CD4-positive, alpha-beta T cell (primary cell): Measurements from ENCODE around the gene COL4A2. TPM values are rescaled to one million over a fixed set of nuclear protein-coding genes. Genes with fewer than 3 reads are reported as not detected.

Source experiments
- ATAC-seq: fragments of 200-7000 bp; cut with Tn5 transposase; one replicate; pipeline ENCODE4 v1.10.0; 2022; ENCODE audit warnings: mild to moderate bottlenecking; ENCODE audit not compliant: poor library complexity
- CTCF ChIA-PET: fragments of 350-600 bp; sonication (Branson Sonifier 250); formaldehyde crosslinking; loops from one replicate; lab custom pipeline; 2021; ENCODE audit warnings: antibody characterized with exemption, inconsistent platforms; lab: Charles Lee
- POLR2A ChIA-PET: fragments of 350-600 bp; sonication (Branson Sonifier 250); formaldehyde crosslinking; loops from one replicate; lab custom pipeline; 2021; ENCODE audit warnings: antibody characterized with exemption, inconsistent platforms; lab: Charles Lee
- DNase-seq, 14 experiments: peaks; one replicate each; pipeline ENCODE4 v3.0.0-alpha.2; 2013 to 2020; ENCODE audit warnings: mixed read lengths in 2 of 14
- H3K27ac ChIP-seq, 2 donors: one replicate each; pipeline versions ENCODE4 v1.5.1 to v1.7.0; 2013; ENCODE audit warnings: low read length in 2 of 2, low read depth in 1 of 2, mild to moderate bottlenecking in 1 of 2
- H3K27me3 ChIP-seq, 2 experiments: 1 replicate in 1 of 2; 2 replicates in 1 of 2; pipeline versions ENCODE4 v1.6.1 to v1.7.0; 2013; ENCODE audit warnings: low read length in 2 of 2, control low read depth in 1 of 2, mild to moderate bottlenecking in 1 of 2, moderate library complexity in 1 of 2; ENCODE audit not compliant: insufficient read depth in 2 of 2, control insufficient read depth in 1 of 2
- H3K36me3 ChIP-seq: one replicate; pipeline ENCODE4 v1.6.1; 2013; ENCODE audit warnings: low read length, control low read depth; ENCODE audit not compliant: insufficient read depth
- H3K4me1 ChIP-seq: one replicate; pipeline ENCODE4 v1.6.1; 2013; ENCODE audit warnings: low read length, control low read depth; ENCODE audit not compliant: insufficient read depth
- H3K4me3 ChIP-seq: one replicate; pipeline ENCODE4 v1.5.1; 2013; ENCODE audit warnings: mild to moderate bottlenecking, low read length, moderate library complexity
- H3K9me3 ChIP-seq, 2 experiments: 1 replicate in 1 of 2; 2 replicates in 1 of 2; pipeline versions ENCODE4 v1.6.1 to v1.7.0; 2013; ENCODE audit warnings: low read length in 2 of 2, mild to moderate bottlenecking in 2 of 2, control low read depth in 1 of 2, moderate library complexity in 1 of 2; ENCODE audit not compliant: control insufficient read depth in 1 of 2, insufficient read depth in 1 of 2
- H3K27ac Mint-ChIP-seq: one replicate; pipeline ENCODE4 v1.8.0; 2020; ENCODE audit warnings: mixed read lengths
- H3K27me3 Mint-ChIP-seq: one replicate; pipeline ENCODE4 v1.8.0; 2021; ENCODE audit warnings: mixed read lengths
- H3K36me3 Mint-ChIP-seq: one replicate; pipeline ENCODE4 v1.8.0; 2021; ENCODE audit warnings: low read depth, mixed read lengths
- H3K4me1 Mint-ChIP-seq: one replicate; pipeline ENCODE4 v1.8.0; 2021; ENCODE audit warnings: low read depth, mixed read lengths
- H3K4me3 Mint-ChIP-seq: one replicate; pipeline ENCODE4 v1.8.0; 2020; ENCODE audit warnings: mild to moderate bottlenecking, mixed read lengths
- H3K9me3 Mint-ChIP-seq: one replicate; pipeline ENCODE4 v1.8.0; 2020; ENCODE audit warnings: mixed read lengths
- intact Hi-C, 2 experiments: fragments of 100-400 bp; cut with DNase I in 1 of 2; cut with micrococcal nuclease in 1 of 2; formaldehyde crosslinking; loops; one replicate each; pipeline versions ENCODE4 v1.15.1 to v1.9.0; 2023 to 2025; cut with DNase I, micrococcal nuclease
- total RNA-seq, 174 experiments: library from RNA in 2 of 174; stranded (reverse) in 2 of 174; gene quantifications; one replicate each; pipeline ENCODE4 v1.2.3 and lab custom pipeline; 2021 to 2026
- TF ChIP-seq, protein P1 (sequence below): fragments of 200-600 bp; IDR thresholded peaks from one replicate; pipeline ENCODE4 v1.8.0; 2022; ENCODE audit warnings: antibody characterized with exemption, mild to moderate bottlenecking

The COL4A2 gene
- total RNA-seq, 2 experiments from 2014 or later = not detected

- Mint-ChIP-seq H3K27ac (no peak overlapping the region), H3K9me3 (no peaks in the 10 kb centered on the region), H3K36me3 (no peaks in the 10 kb centered on the region), H3K4me3 (no peak overlapping the region), H3K27me3 (peaks cover 14% of the 10 kb centered on the region), H3K4me1 (no peaks in the 10 kb centered on the region)
- H3K4me1 ChIP-seq = no peaks in the 10 kb centered on the region
- no peak overlapping the region for H3K4me3 ChIP-seq
- no peak for ATAC-seq
- no peak overlapping the region for H3K27ac ChIP-seq
- ChIA-PET CTCF (no interaction called here), POLR2A (no interaction called here)
- no peaks in the 10 kb centered on the region for H3K36me3 ChIP-seq
- H3K27me3 ChIP-seq = peaks cover 0 to 3% of the 10 kb centered on the region in 2 experiments
- H3K9me3 ChIP-seq = no peaks in the 10 kb centered on the region
- TF ChIP-seq, protein P1, sequence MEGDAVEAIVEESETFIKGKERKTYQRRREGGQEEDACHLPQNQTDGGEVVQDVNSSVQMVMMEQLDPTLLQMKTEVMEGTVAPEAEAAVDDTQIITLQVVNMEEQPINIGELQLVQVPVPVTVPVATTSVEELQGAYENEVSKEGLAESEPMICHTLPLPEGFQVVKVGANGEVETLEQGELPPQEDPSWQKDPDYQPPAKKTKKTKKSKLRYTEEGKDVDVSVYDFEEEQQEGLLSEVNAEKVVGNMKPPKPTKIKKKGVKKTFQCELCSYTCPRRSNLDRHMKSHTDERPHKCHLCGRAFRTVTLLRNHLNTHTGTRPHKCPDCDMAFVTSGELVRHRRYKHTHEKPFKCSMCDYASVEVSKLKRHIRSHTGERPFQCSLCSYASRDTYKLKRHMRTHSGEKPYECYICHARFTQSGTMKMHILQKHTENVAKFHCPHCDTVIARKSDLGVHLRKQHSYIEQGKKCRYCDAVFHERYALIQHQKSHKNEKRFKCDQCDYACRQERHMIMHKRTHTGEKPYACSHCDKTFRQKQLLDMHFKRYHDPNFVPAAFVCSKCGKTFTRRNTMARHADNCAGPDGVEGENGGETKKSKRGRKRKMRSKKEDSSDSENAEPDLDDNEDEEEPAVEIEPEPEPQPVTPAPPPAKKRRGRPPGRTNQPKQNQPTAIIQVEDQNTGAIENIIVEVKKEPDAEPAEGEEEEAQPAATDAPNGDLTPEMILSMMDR = no peak
- no peak for DNase-seq
- intact Hi-C loops = no loop called here
Observed at GRCh38 chr13:110347535-110348308, 40.6 kb downstream of the COL4A2 start.

GRCh38 chr13:110348309-110349105 lies 41.4 kb downstream of the COL4A2 start:
- no peaks in the 10 kb centered on the region for H3K9me3 Mint-ChIP-seq
- no peak overlapping the region for H3K27ac Mint-ChIP-seq
- H3K27me3 Mint-ChIP-seq = peaks cover 14% of the 10 kb centered on the region
- ChIA-PET CTCF (no interaction called here), POLR2A (no interaction called here)
- TF ChIP-seq, protein P1 = no peak
- H3K4me1 ChIP-seq = no peaks in the 10 kb centered on the region
- H3K4me1 Mint-ChIP-seq = no peaks in the 10 kb centered on the region
- H3K4me3 ChIP-seq = no peak overlapping the region
- DNase-seq (no peak), ATAC-seq (no peak)
- H3K36me3 ChIP-seq = no peaks in the 10 kb centered on the region
- H3K27me3 ChIP-seq = peaks cover 0 to 3% of the 10 kb centered on the region in 2 experiments
- H3K36me3 Mint-ChIP-seq = no peaks in the 10 kb centered on the region
- no peak overlapping the region for H3K4me3 Mint-ChIP-seq
- intact Hi-C loops = no loop called here
- peaks cover 0 to 3% of the 10 kb centered on the region in 2 experiments for H3K9me3 ChIP-seq
- no peak overlapping the region for H3K27ac ChIP-seq

DNA sequence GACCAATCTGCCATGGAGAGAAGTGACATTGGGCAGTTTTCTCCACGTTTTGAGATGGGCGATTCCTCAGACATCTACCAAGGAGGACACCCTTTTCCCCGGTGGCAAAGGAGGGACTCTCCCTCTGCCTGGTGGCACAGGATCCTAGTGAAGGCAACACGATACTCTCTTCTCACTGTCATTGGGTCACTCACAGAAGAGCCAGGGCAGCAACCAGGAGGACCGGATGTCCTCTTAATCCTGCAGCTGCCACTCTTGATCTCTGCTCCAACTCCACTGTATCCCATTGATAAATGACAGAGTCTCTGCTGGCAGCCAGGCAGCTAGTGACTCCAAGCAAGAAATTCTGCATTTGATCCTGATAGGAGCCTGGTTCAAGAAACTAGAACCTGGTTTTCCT lies 42.2 kb downstream of the COL4A2 start:
- H3K4me3 Mint-ChIP-seq = no peak overlapping the region
- CTCF ChIA-PET = no interaction called here
- H3K27me3 ChIP-seq = peaks cover 0 to 3% of the 10 kb centered on the region in 2 experiments
- no peak overlapping the region for H3K27ac Mint-ChIP-seq
- no peak overlapping the region for H3K27ac ChIP-seq
- peaks cover 0 to 3% of the 10 kb centered on the region in 2 experiments for H3K9me3 ChIP-seq
- H3K4me1 Mint-ChIP-seq = no peaks in the 10 kb centered on the region
- DNase-seq (no peak), ATAC-seq (no peak)
- no peaks in the 10 kb centered on the region for H3K4me1 ChIP-seq
- TF ChIP-seq, protein P1 = no peak
- H3K36me3 Mint-ChIP-seq = no peaks in the 10 kb centered on the region
- peaks cover 14% of the 10 kb centered on the region for H3K27me3 Mint-ChIP-seq
- no peak overlapping the region for H3K4me3 ChIP-seq
- POLR2A ChIA-PET = no interaction called here
- intact Hi-C loops = no loop called here
- H3K36me3 ChIP-seq = no peaks in the 10 kb centered on the region
- H3K9me3 Mint-ChIP-seq = no peaks in the 10 kb centered on the region
